Putamen (tissue), 1 donor: ENCODE measurements around the gene ERMARD.
"Not testable (repeated sequence)": the region's sequence is repeated elsewhere in the genome, so short reads cannot be mapped to it uniquely, and the experiment has no call there.

Experiments
- DNase-seq: peaks from one replicate; pipeline ENCODE4 v3.0.0-alpha.2; 2016; ENCODE audit warnings: low spot score

Gene ERMARD

GRCh38 chr6:169738204-169738975, 13.0 kb upstream of the ERMARD start:
- no peak for DNase-seq

GRCh38 chr6:169738976-169739529, 12.4 kb upstream of the ERMARD start:
- DNase-seq, result no peak

DNA sequence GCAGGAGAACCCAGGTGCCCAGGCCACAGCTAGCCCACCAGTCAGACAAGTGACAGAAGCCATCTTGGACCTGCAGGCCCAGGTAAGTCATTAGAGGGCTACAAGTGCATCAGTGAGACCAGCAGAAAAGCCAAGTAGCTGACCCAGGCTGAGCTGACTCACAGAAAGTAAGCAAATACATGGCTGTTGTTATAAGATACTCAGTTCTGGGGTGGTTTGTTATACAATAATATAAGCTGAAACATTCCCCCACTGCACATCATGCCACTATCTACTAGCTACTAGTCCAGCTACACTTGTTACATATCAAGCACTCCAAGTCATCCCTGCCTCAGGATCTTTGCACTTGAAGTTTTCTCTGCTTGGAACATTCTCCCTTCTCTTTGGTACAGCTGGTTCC, 10.1 kb upstream of the ERMARD start:
- DNase-seq, result no peak

DNA sequence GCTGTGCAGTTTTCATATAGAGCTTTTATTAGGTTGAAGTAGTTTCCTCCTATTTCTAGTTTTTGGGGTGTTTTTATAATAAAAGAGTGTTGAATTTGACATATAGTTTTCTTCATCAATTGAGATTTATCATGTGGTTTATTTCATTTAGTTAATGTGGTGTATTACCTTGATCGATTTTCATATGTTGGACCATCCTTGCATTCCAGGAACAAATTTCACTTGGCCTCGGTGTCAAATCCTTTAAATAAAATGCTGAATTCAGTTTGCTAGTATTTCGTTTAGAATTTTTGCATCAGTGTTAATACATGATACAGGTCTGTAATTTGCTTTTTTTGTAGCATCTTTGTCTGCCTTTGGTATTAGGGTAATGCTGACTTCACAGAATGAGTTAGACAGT, 6.0 kb upstream of the ERMARD start:
- DNase-seq, result no peak

GRCh38 chr6:169746556-169746955, 4.9 kb upstream of the ERMARD start:
- no peak for DNase-seq

- no peak for DNase-seq
Measured at GRCh38 chr6:169752074-169752623, 727 bp downstream of the ERMARD start.

- DNase-seq, result no peak
Measured at GRCh38 chr6:169755162-169755561, 3.7 kb downstream of the ERMARD start.

DNA sequence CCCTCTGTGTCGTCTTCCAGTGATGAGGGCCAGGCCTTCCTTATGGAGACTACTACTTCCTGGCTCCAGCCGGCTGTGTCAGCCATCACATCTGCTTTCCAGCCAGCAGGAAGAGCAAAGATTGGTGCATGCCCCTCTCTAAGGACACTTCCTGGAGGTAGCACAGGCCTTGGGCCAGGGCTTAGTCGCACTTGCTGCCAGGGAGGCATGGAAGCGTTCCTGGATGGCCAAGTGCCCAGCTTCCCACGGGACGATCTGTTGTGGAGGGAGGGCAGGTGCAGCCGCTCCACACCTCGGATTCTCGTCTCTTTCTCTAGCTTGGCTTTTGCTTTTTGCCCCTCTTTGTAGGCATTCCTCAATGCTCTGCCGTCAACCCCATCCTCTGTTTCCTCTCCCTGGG, 11.9 kb downstream of the ERMARD start:
- DNase-seq, result no peak

DNA sequence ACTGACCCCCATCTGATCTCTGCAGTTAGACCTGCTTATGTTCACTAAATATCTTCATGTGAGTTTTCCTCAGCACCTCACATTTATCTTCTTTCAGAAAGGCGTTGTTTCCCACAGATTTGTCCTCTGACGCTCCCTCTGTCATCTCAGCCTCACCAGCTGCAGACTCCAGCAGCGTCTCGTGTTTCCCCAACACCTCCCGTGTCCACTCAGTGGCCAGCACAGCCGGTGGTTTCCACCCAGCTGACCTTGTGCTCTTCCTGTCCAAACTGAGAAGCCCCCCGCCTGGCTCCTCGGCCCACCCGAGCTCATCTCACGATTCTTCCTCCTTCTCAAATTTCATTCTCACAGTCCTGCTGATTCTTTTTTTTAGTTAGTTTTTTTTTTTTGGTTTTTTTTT, 12.5 kb downstream of the ERMARD start:
- DNase-seq, result no peak

DNA sequence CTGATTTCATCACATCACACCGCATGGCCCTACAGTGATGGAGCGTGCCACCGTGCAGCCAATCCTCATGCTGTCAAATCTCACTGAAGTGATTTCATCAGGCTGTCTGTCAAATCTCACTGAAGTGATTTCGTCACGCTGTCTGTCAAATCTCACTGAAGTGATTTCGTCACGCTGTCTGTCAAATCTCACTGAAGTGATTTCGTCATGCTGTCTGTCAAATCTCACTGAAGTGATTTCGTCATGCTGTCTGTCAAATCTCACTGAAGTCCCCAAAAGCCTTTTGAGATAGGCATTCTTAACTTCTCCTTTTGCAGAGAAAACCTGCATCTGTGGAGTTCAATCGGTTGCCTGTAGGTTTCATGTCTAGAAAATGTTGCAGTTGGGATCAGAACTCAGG, 14.4 kb downstream of the ERMARD start:
- not testable (repeated sequence) for DNase-seq

DNA sequence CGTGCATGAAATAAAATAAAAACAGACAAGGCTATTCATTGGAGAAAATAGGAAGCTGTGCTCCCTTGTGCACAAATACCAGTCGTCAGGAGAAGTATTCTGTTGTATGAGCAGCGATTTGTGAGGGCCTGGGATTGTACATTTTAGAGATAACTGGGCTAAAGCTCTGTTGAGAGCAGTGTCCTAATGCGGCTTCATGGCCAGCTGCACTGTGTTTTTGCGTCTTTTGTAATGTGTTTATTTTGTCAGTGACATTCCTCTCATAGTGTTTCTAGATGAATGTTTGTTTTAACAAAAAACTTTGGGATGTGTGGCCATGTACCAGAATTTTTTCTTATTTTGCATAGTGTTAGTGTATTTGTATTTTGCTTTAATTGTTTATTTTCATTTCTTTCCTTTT, 14.8 kb downstream of the ERMARD start:
- no peak for DNase-seq

DNA sequence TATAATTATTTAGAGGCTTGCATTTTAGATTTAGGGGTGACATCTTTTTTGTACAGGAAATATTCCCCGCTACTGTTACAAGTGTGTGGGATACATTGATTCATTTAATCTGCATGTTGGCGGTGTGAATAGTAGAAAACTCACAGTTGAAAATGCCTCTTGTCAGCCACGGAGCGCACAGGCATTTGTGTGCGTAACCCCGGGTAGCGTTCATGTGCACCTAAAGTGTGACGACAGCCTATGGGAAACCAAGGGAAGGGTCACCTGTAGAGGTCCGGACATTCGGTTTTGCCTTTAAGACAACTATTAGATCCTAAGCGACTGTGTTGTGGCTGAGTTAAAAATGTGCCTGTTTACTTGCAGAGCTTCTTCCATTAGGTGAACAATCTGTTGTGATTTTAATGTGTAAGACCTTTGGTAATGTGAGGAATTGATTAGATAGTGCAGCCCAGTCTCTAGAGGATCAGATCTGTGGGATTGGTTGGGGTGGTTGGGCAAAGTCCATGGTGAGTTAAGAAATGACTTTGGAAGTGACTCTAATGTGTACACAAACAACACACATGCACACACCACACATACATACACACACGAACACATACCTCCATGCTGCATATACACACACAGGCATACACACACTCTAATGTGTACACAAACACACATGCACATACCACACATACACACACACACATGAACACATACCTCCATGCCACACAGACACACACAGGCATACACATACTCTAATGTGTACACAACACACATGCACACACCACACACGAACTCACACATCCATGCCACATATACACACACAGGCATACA, 15.7 kb downstream of the ERMARD start:
- no peak for DNase-seq

DNA sequence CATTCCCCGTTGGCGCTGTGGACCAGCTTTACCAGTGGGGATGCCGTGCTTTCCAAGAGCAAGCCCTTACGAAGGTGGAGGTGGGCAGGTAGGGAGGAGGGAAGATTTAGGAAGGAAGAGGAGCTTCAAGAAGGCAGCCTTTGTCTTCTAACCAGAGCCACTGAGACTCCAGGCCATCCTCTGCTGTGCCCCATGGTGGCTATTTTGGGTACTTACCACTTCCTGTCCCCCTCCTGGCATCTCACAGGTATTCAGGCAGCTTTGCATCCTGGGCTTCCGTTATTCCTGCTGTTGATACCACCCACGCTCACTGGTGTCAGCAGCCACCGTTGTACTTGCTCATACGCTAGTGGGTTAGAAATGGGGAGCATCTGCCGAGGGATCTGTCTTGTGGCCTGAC, 22.9 kb downstream of the ERMARD start:
- DNase-seq, result no peak

DNA sequence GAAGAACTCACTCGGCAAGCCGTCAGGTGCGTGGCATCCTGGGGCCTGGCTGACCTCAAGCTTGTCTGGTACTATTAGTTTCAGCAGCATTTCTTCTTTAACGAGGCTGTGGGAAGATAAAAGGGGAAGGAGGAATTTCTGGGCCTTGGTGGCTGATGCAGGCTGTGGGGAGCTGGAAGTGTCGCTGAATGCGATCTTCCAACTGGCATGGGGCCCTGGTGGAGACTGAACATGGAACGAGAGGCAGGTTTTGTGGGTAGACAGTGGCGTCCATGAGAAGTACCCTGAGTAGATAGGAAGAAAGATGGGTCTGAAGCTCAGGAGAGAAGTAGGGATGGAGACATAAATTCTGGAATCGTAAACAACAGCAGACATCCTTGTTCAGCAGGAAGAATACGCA, 23.9 kb downstream of the ERMARD start:
- DNase-seq, result no peak

DNA sequence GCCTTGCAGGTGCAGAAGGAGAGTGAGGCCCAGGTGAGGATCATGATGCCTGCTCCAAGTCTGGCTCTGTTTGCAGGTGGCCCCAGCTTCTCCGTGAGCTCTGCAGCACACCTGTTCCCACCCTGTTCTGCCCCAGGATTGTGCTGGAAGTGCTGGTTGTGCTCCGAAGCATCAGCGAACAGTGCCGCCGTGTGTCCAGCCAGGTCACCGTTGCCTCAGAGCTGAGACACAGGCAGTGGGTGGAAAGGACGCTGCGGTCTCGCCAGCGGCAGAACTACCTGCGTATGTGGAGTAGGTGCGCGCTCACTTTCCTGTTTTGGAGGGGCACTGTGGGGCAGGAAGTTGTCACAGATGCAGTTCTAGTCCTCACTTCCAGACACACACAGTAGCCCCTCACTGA, 25.0 kb downstream of the ERMARD start:
- no peak for DNase-seq

DNA sequence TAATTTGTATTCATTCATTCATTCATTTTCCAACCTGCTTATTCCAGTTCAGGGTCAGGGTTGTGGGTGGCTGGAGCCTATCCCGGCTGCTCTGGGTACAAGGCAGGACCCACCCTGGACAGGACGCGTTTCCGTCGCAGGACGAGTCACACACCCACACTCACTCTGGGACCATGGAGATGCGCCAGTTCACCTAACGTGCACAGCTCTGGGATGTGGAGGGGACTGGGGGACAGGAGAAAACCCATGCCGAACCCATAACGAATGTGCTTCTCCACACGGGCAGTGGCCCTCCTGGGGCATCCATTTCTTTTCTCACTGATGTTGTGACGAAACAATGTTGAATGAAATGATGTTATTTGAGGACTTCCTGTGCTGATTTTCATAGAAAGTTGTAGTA, 26.5 kb downstream of the ERMARD start:
- no peak for DNase-seq

DNA sequence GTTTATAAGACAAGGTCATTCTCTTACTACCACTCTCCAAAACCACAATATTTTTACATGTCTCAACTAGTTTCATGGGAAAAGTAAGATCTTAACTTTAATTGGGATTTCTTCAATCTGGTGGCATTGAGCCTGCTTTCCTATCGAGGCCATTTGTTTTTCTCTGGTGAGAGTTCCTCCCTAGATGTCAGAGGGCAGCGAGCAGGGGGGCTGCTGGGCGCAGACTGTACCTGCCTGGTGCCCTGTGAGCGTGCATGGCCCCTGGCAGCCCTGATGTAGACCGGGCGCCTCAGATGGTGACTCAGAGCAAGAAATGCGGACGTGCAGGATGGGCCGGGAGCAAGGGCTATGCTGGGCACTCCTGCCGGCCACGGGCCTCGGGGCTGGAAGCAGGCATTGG, 27.2 kb downstream of the ERMARD start:
- no peak for DNase-seq

DNA sequence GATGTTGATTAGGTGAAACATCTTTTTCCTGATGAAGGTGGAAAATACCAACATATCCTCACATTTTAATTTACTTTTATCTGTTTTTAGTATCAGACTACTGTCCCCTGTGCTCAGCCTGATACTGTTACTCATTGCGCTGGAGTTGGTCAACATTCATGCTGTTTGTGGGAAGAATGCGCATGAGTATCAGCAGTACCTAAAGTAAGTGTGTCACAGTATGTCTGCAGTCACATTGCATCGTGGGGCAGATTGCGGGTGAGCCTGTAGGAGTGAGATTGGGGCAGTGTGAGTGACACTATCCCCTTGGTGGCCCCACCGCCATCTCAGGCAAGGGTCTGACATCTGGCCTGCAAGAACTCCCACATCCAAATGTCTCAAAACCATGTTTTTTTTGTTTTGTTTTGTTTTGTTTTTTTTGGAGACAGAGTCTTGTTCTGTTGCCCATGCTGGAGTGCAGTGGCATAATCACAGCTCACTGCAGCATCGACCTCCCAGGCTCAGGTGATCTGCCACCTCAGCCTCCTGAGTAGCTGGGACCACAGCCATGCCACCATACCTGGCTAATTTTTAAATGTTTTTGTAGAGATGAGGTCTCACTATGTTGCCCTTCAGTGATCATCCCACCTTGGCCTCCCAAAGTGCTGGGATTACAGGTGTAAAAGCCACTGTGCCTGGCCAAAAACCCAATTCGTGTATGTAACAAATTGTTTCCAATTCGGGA, 27.8 kb downstream of the ERMARD start:
- DNase-seq, result no peak

DNA sequence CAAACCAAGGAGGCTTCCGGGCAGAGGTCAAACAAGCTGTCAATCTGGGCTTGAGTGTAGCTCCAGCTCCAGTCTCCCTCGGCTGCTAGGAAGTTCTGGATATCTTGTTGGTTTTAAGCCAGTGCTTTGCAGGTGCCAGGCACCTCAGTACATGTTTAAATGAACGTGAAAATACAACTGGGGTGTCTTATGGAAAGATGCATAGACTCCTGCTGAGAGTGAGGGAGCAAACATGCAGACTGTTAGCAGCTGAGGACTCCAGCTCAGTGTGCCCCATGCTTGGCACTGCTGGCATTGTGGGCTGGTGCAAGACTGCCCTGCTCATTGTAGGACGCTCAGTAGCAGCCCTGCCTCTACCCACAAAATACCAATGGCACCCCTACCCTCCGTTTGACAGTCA, 28.5 kb downstream of the ERMARD start:
- no peak for DNase-seq

- DNase-seq, result no peak
Measured at GRCh38 chr6:169780571-169781091, 29.2 kb downstream of the ERMARD start.

- DNase-seq, result no peak
Measured at GRCh38 chr6:169782966-169783365, 31.5 kb downstream of the ERMARD start.

GRCh38 chr6:169783401-169783800, 32.0 kb downstream of the ERMARD start:
- DNase-seq, result no peak
